GM23338 (cell line): ENCODE measurements around the gene NRCAM.

Experiments used
- CREB1 ChIP-seq: fragments of 250-450 bp; sonication (Bioruptor Pico); IDR thresholded peaks from 2 replicates; pipeline ENCODE4 v1.5.0; 2020; ENCODE audit warnings: low read depth, mild to moderate bottlenecking, moderate library complexity
- CTCF ChIP-seq, 2 experiments: fragments of 200-600 bp in 1 of 2; sonication (generic) in 1 of 2; conservative IDR thresholded peaks; 2 replicates each; pipeline versions ENCODE4 v1.5.1 to v1.6.1; 2016 to 2017; ENCODE audit warnings: antibody characterized with exemption in 2 of 2, low read depth in 2 of 2, mild to moderate bottlenecking in 2 of 2, moderate library complexity in 1 of 2
- ETS1 ChIP-seq: IDR thresholded peaks from 2 replicates; pipeline ENCODE4 v1.6.1; 2016; ENCODE audit warnings: antibody characterized with exemption
- EZH2 ChIP-seq: fragments of 200-600 bp; sonication (generic); IDR thresholded peaks from one replicate; pipeline ENCODE4 v1.8.0; 2017; ENCODE audit warnings: antibody characterized with exemption, mild to moderate bottlenecking, low read depth; ENCODE audit not compliant: unreplicated experiment
- EZH2phosphoT487 ChIP-seq: fragments of 200-600 bp; sonication (generic); IDR thresholded peaks from one replicate; pipeline ENCODE4 v1.8.1; 2018; ENCODE audit warnings: antibody characterized with exemption; ENCODE audit not compliant: unreplicated experiment
- JUNB ChIP-seq: IDR thresholded peaks from one replicate; pipeline ENCODE4 v1.6.1; 2016; ENCODE audit warnings: antibody characterized with exemption; ENCODE audit not compliant: unreplicated experiment
- NANOG ChIP-seq: IDR thresholded peaks from 2 replicates; pipeline ENCODE4 v1.6.1; 2016; ENCODE audit warnings: antibody characterized with exemption, borderline replicate concordance
- POLR2AphosphoS5 ChIP-seq: IDR thresholded peaks from 2 replicates; pipeline ENCODE4 v1.6.1; 2016; ENCODE audit warnings: antibody characterized with exemption, low read depth
- REST ChIP-seq: IDR thresholded peaks from one replicate; pipeline ENCODE4 v1.6.1; 2018; ENCODE audit warnings: antibody characterized with exemption; ENCODE audit not compliant: unreplicated experiment
- STAT1 ChIP-seq: IDR thresholded peaks from one replicate; pipeline ENCODE4 v1.6.1; 2016; ENCODE audit warnings: antibody characterized with exemption; ENCODE audit not compliant: unreplicated experiment
- ZNF114 ChIP-seq: fragments of 250-450 bp; sonication (Bioruptor Pico); IDR thresholded peaks from 2 replicates; pipeline ENCODE4 v1.5.0; 2020; ENCODE audit warnings: mild to moderate bottlenecking, moderate library complexity
- ZNF331 ChIP-seq: fragments of 250-450 bp; sonication (Bioruptor Pico); IDR thresholded peaks from 2 replicates; pipeline ENCODE4 v1.5.0; 2020; ENCODE audit warnings: low read depth, mild to moderate bottlenecking, moderate library complexity
- ZNF462 ChIP-seq: fragments of 250-450 bp; sonication (Bioruptor Pico); IDR thresholded peaks from 2 replicates; pipeline ENCODE4 v1.5.0; 2020; ENCODE audit warnings: mild to moderate bottlenecking, moderate library complexity

GRCh38 chr7:108427766-108428165 is 28.5 kb downstream of the NRCAM start:
- TF ChIP-seq POLR2AphosphoS5: no peak
- TF ChIP-seq JUNB: no peak
- no peak for TF ChIP-seq CTCF (conservative IDR thresholded peaks at IDR 0.05; ENCODE audit: low read depth in 2 of 2)
- TF ChIP-seq EZH2: no peak
- no peak for TF ChIP-seq EZH2phosphoT487
- no peak for TF ChIP-seq CREB1 (CRISPR knock-in tag)
- TF ChIP-seq REST: no peak
- TF ChIP-seq ETS1: no peak
- TF ChIP-seq ZNF331 (CRISPR knock-in tag): no peak
- TF ChIP-seq NANOG: no peak
- no peak for TF ChIP-seq ZNF462 (CRISPR knock-in tag)
- TF ChIP-seq STAT1: no peak
- TF ChIP-seq ZNF114 (CRISPR knock-in tag): no peak
